ENCODE results near the gene KLHL18. TPM values are rescaled to one million over a fixed set of nuclear protein-coding genes. Genes with fewer than 3 reads are reported as not detected.

Gene KLHL18
- polyA plus RNA-seq, 1 donor from 2014 or later: 17.4 TPM

DNA sequence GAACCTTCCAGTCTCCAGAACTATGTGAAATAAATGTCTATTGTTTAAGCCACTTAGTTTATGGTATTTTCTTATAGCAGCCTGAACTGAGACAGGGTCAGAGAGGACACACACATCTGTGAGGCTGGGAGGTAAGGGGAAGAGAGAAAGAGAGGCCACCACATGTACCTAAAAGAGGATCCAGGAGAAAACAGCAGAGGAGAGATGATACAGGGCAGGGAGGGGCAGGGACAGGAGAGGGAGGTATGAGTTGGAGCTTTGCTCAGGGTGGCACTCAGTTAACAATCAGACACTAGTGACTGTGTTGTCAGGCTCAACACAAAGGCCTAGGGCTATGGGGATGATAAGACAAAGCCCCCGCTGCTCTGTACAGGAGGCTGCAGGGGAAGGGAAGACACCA lies 17.7 kb upstream of the KLHL18 start:
- no peak overlapping the region for H3K27ac Mint-ChIP-seq
- peak overlapping the region in 1 of 4 donors; percentile 28 for H3K4me3 Mint-ChIP-seq
- H3K9me3 Mint-ChIP-seq: no peaks in the 10 kb centered on the region
- no peaks in the 10 kb centered on the region for H3K27me3 Mint-ChIP-seq
- no peaks in the 10 kb centered on the region for H3K36me3 Mint-ChIP-seq
- H3K4me1 Mint-ChIP-seq: peaks cover 8 to 12% (median 9%) of the 10 kb centered on the region in 3 donors

DNA sequence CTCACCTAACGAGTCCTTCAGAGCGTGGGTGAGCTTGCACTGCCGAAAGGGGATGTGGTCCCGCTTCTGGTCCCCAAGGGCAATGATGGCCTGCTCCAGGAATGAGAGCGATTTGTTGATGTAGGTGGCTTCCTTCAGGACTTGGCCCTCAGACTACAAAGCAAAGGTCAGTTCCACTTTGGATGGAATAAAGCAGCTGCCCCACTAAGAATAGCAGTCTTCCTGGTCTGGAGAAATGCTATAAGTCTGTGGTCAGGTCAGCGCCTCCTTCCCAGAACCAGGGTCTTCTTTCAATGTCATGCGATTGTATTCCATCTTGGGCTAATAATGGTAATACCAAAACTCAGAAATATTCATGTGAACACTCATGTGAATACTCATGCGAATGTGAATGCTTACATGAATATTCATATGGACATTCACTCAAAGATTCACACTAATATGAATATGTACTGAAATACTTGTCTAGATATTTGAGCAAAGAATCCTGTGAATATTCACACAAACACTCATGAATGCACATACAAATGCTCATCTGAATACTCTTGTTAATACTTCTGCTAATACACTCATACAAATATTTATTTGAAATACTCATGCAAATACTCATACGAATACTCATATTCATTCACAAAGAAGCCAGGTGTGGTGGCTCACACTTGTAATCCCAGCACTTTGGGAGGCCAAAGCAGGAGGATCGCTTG lies 16.9 kb upstream of the KLHL18 start:
- Mint-ChIP-seq H3K4me3 (no peak overlapping the region), H3K9me3 (no peaks in the 10 kb centered on the region), H3K36me3 (no peaks in the 10 kb centered on the region), H3K27ac (no peak overlapping the region), H3K4me1 (peaks cover 8 to 12% (median 9%) of the 10 kb centered on the region in 3 donors), H3K27me3 (no peaks in the 10 kb centered on the region)

DNA sequence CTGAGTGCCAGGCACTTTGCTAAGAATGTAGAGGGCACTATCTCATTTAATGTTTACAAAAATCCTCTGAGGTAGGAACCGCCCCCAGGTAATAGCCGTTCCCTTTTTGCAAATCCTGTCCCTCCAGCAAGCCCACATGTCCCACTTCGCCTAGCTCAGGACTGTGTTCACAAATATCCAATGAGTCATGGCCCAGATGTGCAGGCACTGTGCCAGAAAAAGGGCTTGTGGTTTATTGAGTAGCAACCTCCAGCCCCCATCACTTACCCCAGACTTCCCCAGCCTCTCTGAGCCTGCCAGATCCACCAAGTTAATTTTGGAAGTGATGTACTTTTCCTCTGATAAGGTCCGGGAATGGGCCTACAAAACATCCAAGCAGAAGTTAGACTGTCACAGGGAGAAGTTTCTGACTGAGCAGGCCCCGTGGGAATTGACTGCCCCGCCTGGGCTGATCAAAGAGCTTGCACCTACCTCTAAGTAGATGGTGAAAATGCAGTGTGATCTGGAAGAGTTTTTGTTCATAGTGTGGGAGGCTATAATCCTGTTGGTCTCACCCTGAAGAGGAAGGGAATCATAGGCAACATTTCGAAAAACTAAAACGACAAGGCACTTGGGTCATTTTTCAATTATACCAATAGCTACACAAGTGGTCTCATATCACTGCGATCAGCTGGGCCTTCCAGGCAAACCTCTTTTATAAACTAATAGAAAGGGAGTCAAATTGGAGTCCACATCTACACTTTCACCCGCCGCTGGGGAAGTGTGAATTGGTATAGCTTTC lies 15.8 kb upstream of the KLHL18 start:
- Mint-ChIP-seq H3K4me1 (peaks cover 8 to 12% (median 9%) of the 10 kb centered on the region in 3 donors), H3K4me3 (peak overlapping the region in 1 of 4 donors; percentile 49), H3K27me3 (no peaks in the 10 kb centered on the region), H3K9me3 (no peaks in the 10 kb centered on the region), H3K27ac (peak overlapping the region in 1 of 3 donors; percentile 69), H3K36me3 (no peaks in the 10 kb centered on the region)

DNA sequence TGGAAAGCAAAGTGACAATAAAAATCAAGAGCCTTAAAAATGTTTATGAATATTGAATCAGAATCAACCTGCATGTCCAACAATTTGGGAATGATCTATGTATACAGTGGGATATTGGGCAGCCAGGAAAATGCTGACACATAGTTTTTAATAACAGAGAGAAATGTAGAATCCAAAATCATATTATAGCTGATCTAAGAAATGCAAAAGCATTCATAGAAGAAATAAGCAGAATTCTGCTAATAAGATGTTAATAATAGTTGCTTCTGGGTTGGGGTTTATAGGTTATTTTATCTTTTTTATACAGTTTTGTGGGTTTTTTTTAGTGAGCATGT lies 15.3 kb upstream of the KLHL18 start:
- H3K4me1 Mint-ChIP-seq: peaks cover 8 to 12% (median 9%) of the 10 kb centered on the region in 3 donors
- H3K4me3 Mint-ChIP-seq: no peak overlapping the region
- no peaks in the 10 kb centered on the region for H3K27me3 Mint-ChIP-seq
- H3K9me3 Mint-ChIP-seq: no peaks in the 10 kb centered on the region
- no peaks in the 10 kb centered on the region for H3K36me3 Mint-ChIP-seq
- no peak overlapping the region for H3K27ac Mint-ChIP-seq

DNA sequence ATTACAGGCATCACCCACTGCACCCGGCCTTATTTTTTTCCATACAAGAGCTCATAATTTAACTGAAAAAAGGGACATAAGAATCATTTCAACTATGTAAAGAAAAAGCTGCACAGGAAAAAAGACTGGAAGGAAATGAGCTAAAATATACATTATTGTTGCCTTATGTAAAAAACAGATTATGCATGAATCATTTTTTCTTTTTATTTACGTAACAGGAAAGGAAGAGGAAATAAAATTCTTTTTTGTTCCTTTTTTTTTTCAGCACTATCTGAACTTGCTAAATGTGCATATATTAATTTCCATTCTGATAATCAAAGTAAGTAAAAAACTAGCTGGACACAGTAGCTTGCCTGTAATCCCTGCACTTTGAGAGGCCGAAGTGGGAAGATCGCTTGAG lies 12.2 kb upstream of the KLHL18 start:
- Mint-ChIP-seq H3K4me3 (no peak overlapping the region), H3K27me3 (no peaks in the 10 kb centered on the region), H3K27ac (no peak overlapping the region), H3K4me1 (peaks cover 8 to 12% (median 9%) of the 10 kb centered on the region in 3 donors), H3K36me3 (no peaks in the 10 kb centered on the region), H3K9me3 (no peaks in the 10 kb centered on the region)

DNA sequence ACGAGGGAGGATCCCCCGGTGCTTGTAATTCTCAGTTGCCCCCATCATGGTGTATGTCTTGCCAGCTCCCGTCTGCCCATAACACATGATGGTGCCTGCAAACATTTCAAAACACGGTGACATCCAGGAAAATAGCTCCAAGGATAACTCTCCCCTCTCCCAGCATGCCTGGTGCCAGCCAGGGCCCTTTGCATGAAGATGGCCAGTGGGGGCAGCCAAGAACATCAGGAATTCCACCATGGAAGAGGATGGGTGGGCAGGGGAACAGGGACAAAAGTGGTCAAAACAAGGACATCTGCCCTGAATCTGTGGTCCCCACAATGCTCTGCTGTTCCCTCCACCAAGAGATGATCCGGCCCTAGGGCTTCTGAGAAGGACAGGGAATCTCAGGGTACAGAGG lies 9.2 kb upstream of the KLHL18 start:
- no peaks in the 10 kb centered on the region for H3K9me3 Mint-ChIP-seq

DNA sequence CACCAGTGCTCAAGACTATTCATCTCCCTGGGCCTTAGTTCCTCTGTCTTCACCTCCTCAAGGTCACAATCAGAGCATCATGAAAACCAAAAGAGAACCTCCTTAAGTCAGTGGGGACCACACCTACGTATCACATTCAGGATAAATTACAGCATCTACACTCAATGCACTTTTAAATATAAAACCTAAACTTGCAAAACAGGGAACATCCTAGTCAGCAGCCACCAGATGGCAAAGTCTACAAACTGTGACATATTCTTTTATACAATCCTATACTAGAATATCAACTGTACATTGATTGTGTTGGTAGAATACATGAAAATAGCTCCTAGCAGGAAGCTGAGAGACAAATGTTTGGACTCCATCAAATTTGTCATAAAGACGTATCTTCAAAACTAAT lies 8.1 kb upstream of the KLHL18 start:
- Mint-ChIP-seq H3K27ac (no peak overlapping the region), H3K4me3 (no peak overlapping the region), H3K4me1 (no peaks in the 10 kb centered on the region), H3K36me3 (no peaks in the 10 kb centered on the region), H3K27me3 (no peaks in the 10 kb centered on the region), H3K9me3 (no peaks in the 10 kb centered on the region)

More for the DNA sequence above, 9.2 kb upstream of the KLHL18 start:
- Mint-ChIP-seq H3K27me3 (no peaks in the 10 kb centered on the region), H3K27ac (no peak overlapping the region), H3K4me1 (no peaks in the 10 kb centered on the region), H3K36me3 (no peaks in the 10 kb centered on the region), H3K4me3 (no peak overlapping the region)

DNA sequence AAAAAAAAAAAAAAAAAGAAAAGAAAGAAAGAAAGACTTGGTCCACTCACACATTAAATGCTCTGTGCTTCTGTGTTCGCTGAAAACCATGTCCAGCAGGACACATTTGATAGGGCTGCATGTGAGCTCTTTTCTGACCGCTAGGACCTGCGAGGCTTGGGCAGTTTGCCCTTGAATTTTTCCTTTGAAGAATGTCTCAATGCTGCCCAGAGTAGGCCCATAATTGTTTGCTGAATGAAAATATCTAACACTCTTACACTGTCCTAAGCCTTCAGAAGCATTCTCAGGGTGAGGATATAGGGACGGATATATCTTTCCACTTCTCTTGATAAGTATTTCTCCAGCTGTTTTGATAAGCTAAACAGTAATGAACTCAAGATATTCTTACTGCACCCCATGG lies 6.2 kb upstream of the KLHL18 start:
- no peaks in the 10 kb centered on the region for H3K9me3 Mint-ChIP-seq
- H3K27me3 Mint-ChIP-seq: no peaks in the 10 kb centered on the region
- H3K4me3 Mint-ChIP-seq: no peak overlapping the region
- no peak overlapping the region for H3K27ac Mint-ChIP-seq
- no peaks in the 10 kb centered on the region for H3K36me3 Mint-ChIP-seq
- peaks cover 1 to 3% (median 2%) of the 10 kb centered on the region in 3 donors for H3K4me1 Mint-ChIP-seq

DNA sequence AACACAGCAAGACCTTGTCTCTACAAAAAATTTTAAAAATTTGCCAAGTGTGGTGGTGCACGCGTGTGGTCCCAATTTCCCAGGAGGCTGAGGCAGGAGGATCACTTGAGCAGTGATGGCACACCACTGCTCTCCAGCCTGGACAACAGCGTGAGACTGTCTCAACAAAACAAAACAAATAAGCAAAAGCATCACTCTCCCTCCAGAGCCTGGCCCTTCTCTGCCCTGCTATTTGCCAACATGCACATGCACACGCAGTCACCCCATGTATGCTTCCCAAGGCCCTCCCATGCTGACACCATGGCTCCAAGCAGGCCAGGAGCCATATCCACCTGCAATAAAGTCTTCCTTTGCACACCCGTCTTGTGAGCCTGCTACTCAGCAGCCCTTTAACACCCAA lies 2.2 kb upstream of the KLHL18 start:
- Mint-ChIP-seq H3K4me3 (peak overlapping the region in 2 of 4 donors; percentile 6 to 93), H3K27ac (peak overlapping the region in 2 of 3 donors; percentile 98 to 99), H3K4me1 (peaks cover 20 to 24% (median 21%) of the 10 kb centered on the region in 3 donors), H3K9me3 (no peaks in the 10 kb centered on the region), H3K36me3 (peaks cover 4% of the 10 kb centered on the region), H3K27me3 (no peaks in the 10 kb centered on the region)

DNA sequence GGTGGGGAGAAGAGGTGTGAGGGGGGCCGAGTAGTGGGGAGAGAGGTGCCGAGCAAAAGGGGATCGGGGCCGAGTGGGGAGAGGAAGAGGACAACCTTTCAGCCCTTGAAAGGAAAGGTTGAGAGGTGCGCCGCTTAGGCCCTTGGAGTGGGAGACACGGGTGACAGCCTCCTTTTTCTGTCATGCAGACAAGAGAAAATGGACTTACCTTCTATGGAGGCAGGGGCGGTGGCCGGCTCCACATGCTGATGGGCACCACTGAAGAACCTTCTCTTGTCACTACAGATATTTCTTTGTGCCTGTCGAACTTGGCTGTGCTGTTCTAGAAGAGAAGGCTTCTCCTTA lies 421 bp downstream of the KLHL18 start:
- Mint-ChIP-seq H3K4me3 (peak overlapping the region; percentile 93 to 99 (median 97)), H3K27ac (peak overlapping the region; percentile 98 to 100 (median 99)), H3K9me3 (no peaks in the 10 kb centered on the region), H3K4me1 (peaks cover 30 to 36% (median 34%) of the 10 kb centered on the region in 3 donors), H3K27me3 (no peaks in the 10 kb centered on the region), H3K36me3 (peaks cover 4% of the 10 kb centered on the region)

DNA sequence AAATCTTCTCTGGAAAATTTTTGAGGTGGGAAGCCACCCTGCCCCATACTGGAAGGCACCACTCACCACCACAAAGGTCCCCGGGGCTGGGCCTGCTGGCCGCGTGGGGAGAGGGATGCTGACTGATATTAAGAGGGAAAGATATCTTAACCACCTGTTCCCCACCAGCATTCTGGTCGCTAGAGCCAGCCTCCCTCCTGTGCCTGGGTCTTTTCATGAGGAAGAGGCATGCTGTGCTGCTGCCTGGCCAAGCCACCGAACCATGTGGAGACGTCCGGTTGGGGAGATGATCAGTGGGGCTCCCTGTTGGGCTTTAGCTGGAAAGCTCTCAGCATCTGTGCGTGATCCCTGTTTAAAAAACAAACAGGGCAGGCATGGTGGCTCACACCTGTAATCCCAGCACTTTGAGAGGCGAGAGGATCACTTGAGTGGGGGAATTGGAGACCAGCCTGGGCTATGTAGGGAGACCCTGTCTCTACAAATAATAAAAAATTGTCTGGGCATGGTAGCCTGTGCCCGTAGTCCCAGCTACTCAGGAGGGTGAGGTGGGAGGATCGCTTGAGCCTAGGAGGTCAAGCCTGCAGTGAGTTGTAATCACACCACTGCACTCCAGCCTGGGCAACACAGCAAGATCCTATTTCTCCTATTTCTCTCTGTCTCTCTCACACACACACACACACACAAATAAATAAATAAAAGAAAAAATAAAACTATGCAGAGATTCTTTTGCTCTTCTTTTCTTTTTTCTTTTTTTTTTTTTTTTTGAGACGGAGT lies 1.0 kb downstream of the KLHL18 start:
- peak overlapping the region; percentile 93 to 99 (median 97) for H3K4me3 Mint-ChIP-seq
- H3K36me3 Mint-ChIP-seq: peaks cover 6% of the 10 kb centered on the region
- H3K4me1 Mint-ChIP-seq: peaks cover 34 to 38% (median 37%) of the 10 kb centered on the region in 3 donors
- peak overlapping the region; percentile 98 to 100 (median 99) for H3K27ac Mint-ChIP-seq
- H3K9me3 Mint-ChIP-seq: no peaks in the 10 kb centered on the region
- H3K27me3 Mint-ChIP-seq: no peaks in the 10 kb centered on the region

DNA sequence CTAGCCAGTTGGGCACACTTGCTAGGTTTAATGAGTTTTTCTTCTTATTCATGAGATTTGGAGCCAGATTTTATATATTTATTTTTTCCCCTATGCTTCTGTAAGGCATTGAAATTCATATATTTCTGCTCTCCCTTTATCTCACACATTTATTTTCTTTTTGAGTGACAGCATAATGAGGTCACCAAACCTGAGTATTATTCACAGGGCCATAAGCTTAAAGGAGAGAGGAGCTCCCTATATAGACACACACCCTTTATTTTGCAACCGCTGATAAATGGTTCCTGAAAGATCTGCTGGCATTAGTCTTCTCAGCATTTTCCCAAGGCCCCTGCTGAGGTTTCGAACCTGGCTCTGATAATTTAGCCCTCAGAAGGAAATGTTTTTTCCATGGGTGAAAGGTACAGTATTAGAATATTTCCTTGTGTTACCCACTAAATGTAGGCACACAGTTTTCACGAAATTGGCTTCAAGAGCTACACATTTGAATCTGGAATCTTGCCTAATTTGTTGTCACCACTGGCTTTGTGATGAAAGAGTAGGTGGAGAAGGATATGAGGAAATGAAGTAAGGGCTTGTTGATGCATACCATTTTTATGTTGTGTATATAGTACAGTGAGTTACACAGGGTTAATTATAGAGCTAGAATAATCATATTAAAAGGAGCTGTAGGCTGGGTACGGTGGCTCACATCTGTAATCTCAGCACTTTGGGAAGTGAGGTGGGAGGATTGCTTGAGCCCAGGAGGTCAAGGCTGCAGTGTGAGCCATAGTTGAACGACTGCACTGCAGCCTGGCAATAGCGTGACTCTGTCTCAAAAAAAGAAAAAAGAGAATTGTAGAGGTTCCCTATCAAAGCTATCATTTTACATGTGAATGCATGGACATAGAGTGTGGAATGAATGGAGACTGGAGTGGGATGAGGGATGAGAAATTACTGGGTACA lies 6.5 kb downstream of the KLHL18 start:
- Mint-ChIP-seq H3K4me1 (peaks cover 56 to 67% (median 62%) of the 10 kb centered on the region in 3 donors), H3K4me3 (peak overlapping the region in 2 of 4 donors; percentile 58 to 66), H3K27me3 (no peaks in the 10 kb centered on the region), H3K27ac (peak overlapping the region in 2 of 3 donors; percentile 69 to 92), H3K36me3 (peaks cover 9% of the 10 kb centered on the region), H3K9me3 (no peaks in the 10 kb centered on the region)

DNA sequence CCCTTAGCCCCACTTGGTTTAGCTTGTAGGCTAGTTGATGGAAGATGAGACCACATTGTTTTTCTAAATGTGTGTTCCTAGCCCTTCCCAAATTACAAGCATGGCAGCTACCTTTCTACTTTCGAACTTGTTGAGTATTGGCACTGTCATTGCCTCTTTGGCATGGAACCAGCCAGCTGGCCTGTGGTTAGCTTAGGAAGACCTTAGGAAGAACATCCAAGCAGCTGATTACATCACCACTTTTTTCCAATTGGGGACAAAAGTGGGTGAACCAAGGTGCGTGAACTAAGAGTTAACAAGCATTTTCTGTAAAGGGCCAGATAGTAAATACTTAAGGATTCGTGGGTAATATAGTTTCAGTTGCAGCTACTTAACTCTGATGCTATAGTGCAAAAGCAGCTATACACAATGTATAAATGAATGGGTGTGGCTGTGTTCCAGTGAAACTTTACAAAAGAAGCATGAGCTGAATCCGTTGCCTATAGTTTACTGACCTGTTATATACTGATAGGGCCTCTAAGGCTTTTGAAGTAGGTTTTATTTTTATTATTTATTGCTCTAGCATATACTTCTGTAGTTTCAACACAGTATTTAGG lies 8.5 kb downstream of the KLHL18 start:
- Mint-ChIP-seq H3K27me3 (no peaks in the 10 kb centered on the region), H3K36me3 (peaks cover 6% of the 10 kb centered on the region), H3K4me1 (peaks cover 62 to 63% (median 62%) of the 10 kb centered on the region in 3 donors), H3K9me3 (no peaks in the 10 kb centered on the region), H3K4me3 (peak overlapping the region in 3 of 4 donors; percentile 73 to 89 (median 78)), H3K27ac (peak overlapping the region; percentile 90 to 92 (median 92))

Data from IgD-negative memory B cell (primary cell).